OCI-LY1 (cell line): ENCODE results near the gene BAG5.

ENCODE experiments used
- H2AFZ ChIP-seq: fragments of 200-600 bp; sonication (generic), shearing (Covaris generic); 2 replicates; pipeline ENCODE4 v1.6.0; 2014; ENCODE audit warnings: antibody characterized with exemption, mild to moderate bottlenecking, low read length
- H3F3A ChIP-seq: fragments of 200-600 bp; sonication (generic), shearing (Covaris generic); 2 replicates; pipeline ENCODE4 v1.6.0; 2014; ENCODE audit warnings: mild to moderate bottlenecking, antibody characterized with exemption, low read length, moderate library complexity; ENCODE audit not compliant: insufficient read depth
- H3K27ac ChIP-seq: fragments of 200-600 bp; sonication (generic); 2 replicates; pipeline ENCODE4 v1.5.1; 2014; ENCODE audit warnings: low read length, mixed run types, mild to moderate bottlenecking, low read depth; ENCODE audit not compliant: poor library complexity, severe bottlenecking
- H3K27me3 ChIP-seq: fragments of 200-600 bp; sonication (generic); 2 replicates; pipeline ENCODE4 v1.6.0; 2014; ENCODE audit warnings: antibody characterized with exemption, mild to moderate bottlenecking, low read length, moderate library complexity; ENCODE audit not compliant: insufficient read depth
- H3K36me3 ChIP-seq: fragments of 200-600 bp; sonication (generic); 2 replicates; pipeline ENCODE4 v1.6.1; 2014; ENCODE audit warnings: mild to moderate bottlenecking, antibody characterized with exemption, low read length, moderate library complexity, mixed read lengths; ENCODE audit not compliant: insufficient read depth
- H3K4me1 ChIP-seq: fragments of 200-600 bp; sonication (generic); 2 replicates; pipeline ENCODE4 v1.5.1; 2014; ENCODE audit warnings: mild to moderate bottlenecking, low read length, moderate library complexity; ENCODE audit not compliant: insufficient read depth, severe bottlenecking
- H3K4me2 ChIP-seq: fragments of 200-600 bp; sonication (generic), shearing (Covaris generic); 2 replicates; pipeline ENCODE4 v1.6.1; 2014; ENCODE audit warnings: low read length
- H3K4me3 ChIP-seq: fragments of 200-600 bp; sonication (generic); 2 replicates; pipeline ENCODE4 v1.5.1; 2014; ENCODE audit warnings: low read length, low read depth, mild to moderate bottlenecking, mixed read lengths; ENCODE audit not compliant: poor library complexity, severe bottlenecking
- H3K79me2 ChIP-seq: fragments of 200-600 bp; shearing (Covaris generic); 2 replicates; pipeline ENCODE4 v1.6.1; 2016; ENCODE audit warnings: mixed run types, low read length, mixed read lengths; ENCODE audit not compliant: insufficient read depth
- H3K9ac ChIP-seq: fragments of 200-600 bp; sonication (generic), shearing (Covaris generic); 2 replicates; pipeline ENCODE4 v1.6.1; 2014; ENCODE audit warnings: mild to moderate bottlenecking, low read length, mixed read lengths
- H3K9me2 ChIP-seq: fragments of 200-600 bp; sonication (generic), shearing (Covaris generic); 2 replicates; pipeline ENCODE4 v1.6.1; 2014; ENCODE audit warnings: low read depth, mild to moderate bottlenecking, low read length, mixed read lengths
- H3K9me3 ChIP-seq: fragments of 200-600 bp; shearing (Covaris generic); 2 replicates; pipeline ENCODE4 v1.6.1; 2014; ENCODE audit warnings: low read length, mixed read lengths
- H4K20me1 ChIP-seq: fragments of 200-600 bp; sonication (generic), shearing (Covaris generic); 2 replicates; pipeline ENCODE4 v1.6.0; 2016; ENCODE audit warnings: mild to moderate bottlenecking, low read length; ENCODE audit not compliant: insufficient read depth
- CTCF ChIP-seq: fragments of 200-600 bp; sonication (generic), shearing (Covaris generic); IDR thresholded peaks from 2 replicates; pipeline ENCODE4 v1.5.1; 2017; ENCODE audit warnings: mild to moderate bottlenecking, antibody characterized with exemption, low read length, moderate library complexity, mixed read lengths
- EZH2 ChIP-seq: fragments of 200-600 bp; sonication (generic), shearing (Covaris generic); IDR thresholded peaks from 2 replicates; pipeline ENCODE4 v1.8.0; 2017; ENCODE audit warnings: borderline replicate concordance, mixed run types, mild to moderate bottlenecking, antibody characterized with exemption, low read length, moderate library complexity, mixed read lengths

BAG5 gene

GRCh38 chr14:103518422-103519042, 43.9 kb downstream of the BAG5 start:
- no peak overlapping the region for H2AFZ ChIP-seq
- H3K27ac ChIP-seq = no peak overlapping the region
- peaks cover 21% of the 10 kb centered on the region for H3K4me1 ChIP-seq
- no peaks in the 10 kb centered on the region for H4K20me1 ChIP-seq
- no peak overlapping the region for H3K9ac ChIP-seq
- peak; percentile 99 for TF ChIP-seq CTCF
- TF ChIP-seq EZH2 = no peak
- H3F3A ChIP-seq = no peaks in the 10 kb centered on the region
- no peak overlapping the region for H3K4me3 ChIP-seq
- H3K9me3 ChIP-seq = no peaks in the 10 kb centered on the region
- no peaks in the 10 kb centered on the region for H3K79me2 ChIP-seq
- no peaks in the 10 kb centered on the region for H3K27me3 ChIP-seq
- no peaks in the 10 kb centered on the region for H3K9me2 ChIP-seq
- no peaks in the 10 kb centered on the region for H3K36me3 ChIP-seq
- H3K4me2 ChIP-seq = no peak overlapping the region

GRCh38 chr14:103517721-103518421, 44.6 kb downstream of the BAG5 start:
- no peak overlapping the region for H2AFZ ChIP-seq
- no peaks in the 10 kb centered on the region for H4K20me1 ChIP-seq
- no peaks in the 10 kb centered on the region for H3F3A ChIP-seq
- no peaks in the 10 kb centered on the region for H3K27me3 ChIP-seq
- H3K4me3 ChIP-seq = no peak overlapping the region
- TF ChIP-seq CTCF (no peak), EZH2 (no peak)
- H3K9me3 ChIP-seq = no peaks in the 10 kb centered on the region
- H3K4me1 ChIP-seq = peaks cover 21% of the 10 kb centered on the region
- no peaks in the 10 kb centered on the region for H3K79me2 ChIP-seq
- H3K36me3 ChIP-seq = no peaks in the 10 kb centered on the region
- no peak overlapping the region for H3K9ac ChIP-seq
- H3K4me2 ChIP-seq = no peak overlapping the region
- H3K27ac ChIP-seq = no peak overlapping the region
- H3K9me2 ChIP-seq = no peaks in the 10 kb centered on the region

- no peak for TF ChIP-seq CTCF
- TF ChIP-seq EZH2 = no peak
- no peak overlapping the region for H3K4me3 ChIP-seq
- no peak overlapping the region for H3K27ac ChIP-seq
- H3K9me3 ChIP-seq = no peaks in the 10 kb centered on the region
- H3K36me3 ChIP-seq = no peaks in the 10 kb centered on the region
- no peaks in the 10 kb centered on the region for H3K79me2 ChIP-seq
- peaks cover 20% of the 10 kb centered on the region for H3K4me1 ChIP-seq
- no peaks in the 10 kb centered on the region for H3K9me2 ChIP-seq
- H2AFZ ChIP-seq = no peak overlapping the region
- no peak overlapping the region for H3K4me2 ChIP-seq
- H3K27me3 ChIP-seq = no peaks in the 10 kb centered on the region
- no peaks in the 10 kb centered on the region for H4K20me1 ChIP-seq
- H3F3A ChIP-seq = no peaks in the 10 kb centered on the region
- no peak overlapping the region for H3K9ac ChIP-seq
Measured at GRCh38 chr14:103517174-103517566, 45.3 kb downstream of the BAG5 start.
